Measurements from ENCODE around the gene HSP90B1. TPM values are rescaled to one million over a fixed set of nuclear protein-coding genes. Genes with fewer than 3 reads are reported as not detected.
A peak's percentile ranks its signal among the peaks of the same experiment; 100 is the strongest.

HSP90B1 gene
- total RNA-seq, 1 experiment from 2014 or later = 476 TPM

DNA sequence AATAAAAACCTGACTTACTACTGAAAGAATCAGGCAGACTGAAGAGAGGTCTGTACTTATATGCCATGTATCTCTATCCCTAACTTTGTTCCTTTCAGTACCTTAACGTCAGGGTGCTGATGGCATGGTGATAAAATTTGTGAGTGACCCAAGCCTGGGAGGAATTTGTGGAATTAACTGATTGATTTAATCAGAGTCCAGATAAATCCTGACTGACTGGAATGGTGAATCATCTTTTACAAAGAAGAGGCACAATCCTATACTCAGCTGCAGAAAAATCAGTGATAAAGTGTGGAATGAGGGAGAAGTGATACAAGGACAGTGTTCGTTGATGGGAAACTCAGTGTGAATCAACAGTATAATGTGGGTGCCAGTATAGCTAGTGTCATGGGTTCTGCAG is 39.2 kb downstream of the HSP90B1 start:
- intact Hi-C loops (cut with micrococcal nuclease) = loop anchor here (2.0 to 10.0 kb wide), 3 partner anchors 37 to 1135 kb away; partner anchors contain the start of gene WASHC4

DNA sequence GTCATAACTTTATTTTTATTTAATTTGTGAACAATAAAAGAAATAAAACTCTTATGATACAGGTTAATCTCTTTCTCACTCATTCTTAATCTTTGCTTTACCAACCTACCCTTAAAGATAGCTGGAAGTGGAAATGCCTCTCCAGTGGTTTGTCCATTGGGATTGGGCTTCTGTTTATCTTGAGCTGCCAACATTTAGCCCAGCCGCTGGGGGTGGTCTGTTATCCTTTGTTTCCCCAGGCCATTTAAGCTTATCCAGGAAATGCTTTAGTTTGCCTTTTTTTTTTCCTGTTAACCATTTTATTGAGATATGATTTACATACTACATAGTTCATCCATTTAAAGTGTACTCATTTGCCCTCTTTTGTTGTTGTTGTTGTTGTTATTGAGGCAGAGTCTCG is 43.7 kb downstream of the HSP90B1 start:
- Histone ChIP-seq H3K27ac (ENCODE audit: low read length) (no peak overlapping the region), H3F3A (ENCODE audit: low read length, unreplicated experiment) (no peaks in the 10 kb centered on the region), H3K9ac (ENCODE audit: low read length) (no peak overlapping the region), H3K79me2 (ENCODE audit: low read length) (peaks cover 83% of the 10 kb centered on the region), H3K4me3 (ENCODE audit: low read length) (no peak overlapping the region), H3K36me3 (ENCODE audit: low read depth, low read length) (peaks cover 26% of the 10 kb centered on the region), H3K4me1 (ENCODE audit: insufficient read depth, low read length) (peaks cover 10% of the 10 kb centered on the region), H4K20me1 (ENCODE audit: low read length) (peaks cover 19% of the 10 kb centered on the region; the same call in 1 of the 2 replicates), H3K27me3 (ENCODE audit: low read length) (no peaks in the 10 kb centered on the region), H3K9me3 (ENCODE audit: low read length) (no peaks in the 10 kb centered on the region), H3K4me2 (ENCODE audit: low read length) (no peak overlapping the region), H2AFZ (ENCODE audit: low read length) (no peak overlapping the region), H3K9me2 (replicated peaks; ENCODE audit: low read length) (no peaks in the 10 kb centered on the region)
- ChIA-PET CTCF (no interaction called here), POLR2A (ENCODE audit: unreplicated experiment) (no interaction called here)
- intact Hi-C loops (cut with micrococcal nuclease) = no loop called here
- no TSS peak for BruUV-seq (replicated peaks)
- DNase-seq (no peak), ATAC-seq (no peak)
- no peak for TF ChIP-seq EZH2phosphoT487 (IDR thresholded peaks at IDR 0.05; ENCODE audit: borderline replicate concordance, low read length)
- TF ChIP-seq, protein P1, sequence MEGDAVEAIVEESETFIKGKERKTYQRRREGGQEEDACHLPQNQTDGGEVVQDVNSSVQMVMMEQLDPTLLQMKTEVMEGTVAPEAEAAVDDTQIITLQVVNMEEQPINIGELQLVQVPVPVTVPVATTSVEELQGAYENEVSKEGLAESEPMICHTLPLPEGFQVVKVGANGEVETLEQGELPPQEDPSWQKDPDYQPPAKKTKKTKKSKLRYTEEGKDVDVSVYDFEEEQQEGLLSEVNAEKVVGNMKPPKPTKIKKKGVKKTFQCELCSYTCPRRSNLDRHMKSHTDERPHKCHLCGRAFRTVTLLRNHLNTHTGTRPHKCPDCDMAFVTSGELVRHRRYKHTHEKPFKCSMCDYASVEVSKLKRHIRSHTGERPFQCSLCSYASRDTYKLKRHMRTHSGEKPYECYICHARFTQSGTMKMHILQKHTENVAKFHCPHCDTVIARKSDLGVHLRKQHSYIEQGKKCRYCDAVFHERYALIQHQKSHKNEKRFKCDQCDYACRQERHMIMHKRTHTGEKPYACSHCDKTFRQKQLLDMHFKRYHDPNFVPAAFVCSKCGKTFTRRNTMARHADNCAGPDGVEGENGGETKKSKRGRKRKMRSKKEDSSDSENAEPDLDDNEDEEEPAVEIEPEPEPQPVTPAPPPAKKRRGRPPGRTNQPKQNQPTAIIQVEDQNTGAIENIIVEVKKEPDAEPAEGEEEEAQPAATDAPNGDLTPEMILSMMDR (conservative IDR thresholded peaks at IDR 0.05; ENCODE audit: low read depth, low read length) = no peak
- no peak for TF ChIP-seq EZH2 (IDR thresholded peaks at IDR 0.05; ENCODE audit: low read length, unreplicated experiment)

More for the DNA sequence above, 39.2 kb downstream of the HSP90B1 start:
- no peak overlapping the region for H3K27ac ChIP-seq (ENCODE audit: low read length)
- H3K79me2 ChIP-seq (ENCODE audit: low read length) = peaks cover 99% of the 10 kb centered on the region
- no peaks in the 10 kb centered on the region for H3K27me3 ChIP-seq (ENCODE audit: low read length)
- H3K9ac ChIP-seq (ENCODE audit: low read length) = no peak overlapping the region
- H3K9me2 ChIP-seq (replicated peaks; ENCODE audit: low read length) = no peaks in the 10 kb centered on the region
- H3K4me2 ChIP-seq (ENCODE audit: low read length) = peak overlapping the region; percentile 15
- H3K4me1 ChIP-seq (ENCODE audit: insufficient read depth, low read length) = peaks cover 35% of the 10 kb centered on the region
- ChIA-PET CTCF (interaction anchor here (0.9 kb wide), 1 partner anchor 85 kb away, joined by 3 read pairs; no protein-coding TSS in a partner anchor), POLR2A (ENCODE audit: unreplicated experiment) (no interaction called here)
- no peaks in the 10 kb centered on the region for H3F3A ChIP-seq (ENCODE audit: low read length, unreplicated experiment)
- H2AFZ ChIP-seq (ENCODE audit: low read length) = no peak overlapping the region
- no peak for ATAC-seq
- no TSS peak for BruUV-seq (replicated peaks)
- TF ChIP-seq, protein P1 (conservative IDR thresholded peaks at IDR 0.05; ENCODE audit: low read depth, low read length) = no peak
- TF ChIP-seq EZH2phosphoT487 (IDR thresholded peaks at IDR 0.05; ENCODE audit: borderline replicate concordance, low read length) (no peak), EZH2 (IDR thresholded peaks at IDR 0.05; ENCODE audit: low read length, unreplicated experiment) (no peak)
- DNase-seq = peak; percentile 58
- 0 out of 2 replicates have a peak overlapping the region, but pooled peaks have one; percentile 5 for H3K4me3 ChIP-seq (ENCODE audit: low read length)
- H3K36me3 ChIP-seq (ENCODE audit: low read depth, low read length) = peaks cover 11% of the 10 kb centered on the region
- H3K9me3 ChIP-seq (ENCODE audit: low read length) = no peaks in the 10 kb centered on the region
- peaks cover 35% of the 10 kb centered on the region; the same call in 1 of the 2 replicates for H4K20me1 ChIP-seq (ENCODE audit: low read length)

DNA sequence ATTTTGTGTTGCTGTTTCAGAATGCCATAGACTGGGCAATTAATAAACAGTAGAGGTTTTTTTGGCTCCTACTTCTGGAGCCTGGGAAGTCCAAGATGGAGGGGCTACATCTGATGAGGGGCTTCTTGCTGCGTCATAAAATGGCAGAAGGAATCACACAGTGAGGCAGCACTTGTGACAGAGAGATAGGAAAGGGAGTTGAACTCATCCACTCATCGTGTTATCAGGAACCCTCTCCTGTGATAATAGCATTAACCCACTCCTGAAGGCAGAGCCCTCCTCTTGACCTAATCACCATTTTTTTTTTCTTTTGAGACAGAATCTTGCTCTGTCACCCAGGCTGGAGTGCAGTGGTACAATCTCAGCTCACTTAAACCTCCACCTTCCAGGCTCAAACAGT is 45.2 kb downstream of the HSP90B1 start:
- no peak overlapping the region for H3K4me2 ChIP-seq (ENCODE audit: low read length)
- no peaks in the 10 kb centered on the region for H3K9me3 ChIP-seq (ENCODE audit: low read length)
- TF ChIP-seq EZH2 (IDR thresholded peaks at IDR 0.05; ENCODE audit: low read length, unreplicated experiment) = no peak
- TF ChIP-seq, protein P1 (conservative IDR thresholded peaks at IDR 0.05; ENCODE audit: low read depth, low read length) = no peak
- H3K79me2 ChIP-seq (ENCODE audit: low read length) = peaks cover 69% of the 10 kb centered on the region
- peaks cover 36% of the 10 kb centered on the region for H3K36me3 ChIP-seq (ENCODE audit: low read depth, low read length)
- no peak for ATAC-seq
- H3K27ac ChIP-seq (ENCODE audit: low read length) = no peak overlapping the region
- H3K27me3 ChIP-seq (ENCODE audit: low read length) = no peaks in the 10 kb centered on the region
- H3K4me3 ChIP-seq (ENCODE audit: low read length) = no peak overlapping the region
- H3K9ac ChIP-seq (ENCODE audit: low read length) = no peak overlapping the region
- POLR2A ChIA-PET (ENCODE audit: unreplicated experiment) = no interaction called here
- DNase-seq = no peak
- H3K4me1 ChIP-seq (ENCODE audit: insufficient read depth, low read length) = no peaks in the 10 kb centered on the region
- intact Hi-C loops (cut with micrococcal nuclease) = no loop called here
- BruUV-seq (replicated peaks) = no TSS peak
- H4K20me1 ChIP-seq (ENCODE audit: low read length) = 0 out of 2 replicates have a peak, but pooled peaks cover 6% of the 10 kb centered on the region
- no peaks in the 10 kb centered on the region for H3F3A ChIP-seq (ENCODE audit: low read length, unreplicated experiment)
- no peaks in the 10 kb centered on the region for H3K9me2 ChIP-seq (replicated peaks; ENCODE audit: low read length)
- H2AFZ ChIP-seq (ENCODE audit: low read length) = no peak overlapping the region
- CTCF ChIA-PET = no interaction called here

Data from PC-3 (cell line).